ENCODE data around the gene SYN1.
"Not testable (repeated sequence)": the region's sequence is repeated elsewhere in the genome, so short reads cannot be mapped to it uniquely, and the experiment has no call there.

Gene SYN1

DNA sequence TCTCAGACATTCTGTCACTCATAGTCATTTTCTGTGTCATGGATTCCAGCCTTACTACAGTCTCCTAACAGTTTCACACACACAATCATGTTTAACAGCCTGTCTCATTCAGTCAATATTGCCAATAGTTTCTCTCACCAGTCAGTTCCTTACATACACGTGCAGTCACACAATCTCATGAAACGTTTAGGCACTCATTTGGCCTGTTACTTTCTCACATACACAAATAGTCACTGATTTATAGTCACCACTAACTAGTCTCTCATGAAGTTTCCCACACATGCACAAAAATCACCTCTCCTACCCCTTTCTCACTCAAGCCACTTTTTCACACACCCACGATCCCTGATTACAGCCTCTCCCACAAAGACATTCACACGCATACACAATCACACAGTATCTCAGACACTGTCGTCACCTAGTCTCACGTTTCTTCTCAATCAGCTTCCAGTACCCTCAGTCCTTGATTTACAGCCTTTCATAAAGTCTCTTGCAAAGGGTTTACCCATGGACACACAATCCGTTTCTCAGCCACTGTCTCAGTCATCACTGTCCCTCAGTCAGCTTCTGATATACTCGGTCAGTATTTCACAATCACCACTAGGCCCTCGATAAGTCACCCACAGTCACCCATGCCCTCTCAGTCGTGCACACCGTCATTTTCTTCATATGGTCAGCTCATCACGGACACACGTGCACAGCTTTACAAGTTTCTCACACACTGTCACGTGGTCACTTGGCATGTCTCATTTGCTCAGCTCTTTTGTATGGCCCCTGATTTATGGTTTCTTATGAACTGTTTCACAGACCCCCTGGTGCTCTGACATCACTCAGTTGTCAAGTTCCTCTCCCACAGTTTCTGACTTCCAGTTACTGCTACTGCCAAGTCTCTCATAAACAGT lies 14.3 kb upstream of the SYN1 start:
- no peak for DNase-seq

DNA sequence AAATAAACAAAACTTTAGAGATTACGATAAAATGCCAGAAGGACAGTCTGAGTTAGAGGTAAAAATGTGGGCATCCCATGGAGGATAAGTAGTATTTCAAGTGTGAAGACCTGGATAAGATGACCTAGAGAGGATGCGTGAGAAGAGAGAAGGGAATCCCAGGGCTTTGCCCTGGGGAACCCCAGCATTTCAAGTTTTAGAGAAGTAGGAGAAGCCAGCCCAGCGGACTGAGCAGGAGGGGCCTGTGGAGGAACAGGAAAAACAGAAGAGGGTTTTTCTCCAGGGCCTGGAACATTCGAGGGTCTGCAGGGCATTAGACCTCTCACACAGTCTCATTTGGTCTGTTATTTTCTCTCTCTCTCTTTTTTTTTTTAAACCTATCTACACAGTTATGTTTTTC lies 13.0 kb upstream of the SYN1 start:
- no peak for DNase-seq

DNA sequence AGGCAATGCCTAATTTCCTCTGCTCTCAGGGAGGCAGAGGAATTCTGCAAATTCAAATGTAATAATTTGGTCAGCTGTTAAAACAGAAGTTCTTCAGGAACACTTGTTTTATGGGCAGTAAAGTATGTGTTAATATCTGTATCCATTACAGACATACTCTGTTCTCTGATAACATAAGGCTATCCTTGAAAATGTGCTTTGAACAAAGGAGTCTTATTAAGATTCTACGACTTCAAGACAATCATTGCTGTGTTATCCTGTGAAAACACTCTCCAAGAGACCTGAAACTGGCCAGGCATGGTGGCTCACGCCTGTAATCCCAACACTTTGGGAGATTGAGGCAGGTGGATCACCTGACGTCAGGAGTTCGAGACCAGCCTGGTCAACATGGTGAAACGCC lies 12.0 kb upstream of the SYN1 start:
- no peak for DNase-seq

DNA sequence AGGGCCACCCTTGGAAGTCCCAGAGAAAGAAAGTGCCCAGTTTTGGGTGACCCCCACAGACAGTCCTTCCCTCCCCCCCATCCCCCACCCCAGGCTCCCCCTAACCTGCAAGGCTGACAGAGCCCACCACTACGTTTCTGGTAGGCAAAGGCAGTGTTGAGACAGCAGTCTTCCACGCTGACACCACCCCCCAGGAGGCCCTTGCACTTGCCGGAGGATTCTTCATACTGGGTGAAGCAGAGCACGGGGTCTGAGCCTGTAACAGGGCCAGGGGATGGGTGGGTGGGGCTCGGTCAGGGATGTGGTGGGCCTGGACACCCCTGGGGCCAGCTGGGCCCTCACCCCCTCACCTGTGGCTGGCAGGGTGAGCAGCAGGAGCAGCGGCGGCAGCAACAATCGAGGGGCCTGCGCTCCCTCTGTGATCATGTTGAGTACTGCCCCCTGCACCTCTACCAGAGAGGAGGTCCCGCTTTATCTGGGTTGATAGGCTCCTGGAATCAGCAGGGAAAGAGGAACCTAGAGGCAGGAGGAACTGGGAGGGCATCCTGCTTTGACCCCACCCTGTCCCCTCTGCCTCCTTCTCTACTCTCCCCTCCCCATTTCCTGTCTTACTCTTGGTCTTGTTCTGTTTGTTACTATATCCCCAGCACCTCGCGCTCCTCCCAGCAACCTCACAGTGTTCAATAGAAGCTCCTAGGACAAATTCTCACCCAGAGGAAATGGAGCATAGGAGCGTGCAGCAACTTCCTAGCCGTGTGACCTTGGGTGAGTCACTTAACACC lies 10.0 kb upstream of the SYN1 start, which contains the start of gene CFP:
Gene CFP (minus strand): TSS at position 512 of the 782 bp plus-strand sequence. CDS start 86 bp downstream, at position 426.
- no peak for DNase-seq

DNA sequence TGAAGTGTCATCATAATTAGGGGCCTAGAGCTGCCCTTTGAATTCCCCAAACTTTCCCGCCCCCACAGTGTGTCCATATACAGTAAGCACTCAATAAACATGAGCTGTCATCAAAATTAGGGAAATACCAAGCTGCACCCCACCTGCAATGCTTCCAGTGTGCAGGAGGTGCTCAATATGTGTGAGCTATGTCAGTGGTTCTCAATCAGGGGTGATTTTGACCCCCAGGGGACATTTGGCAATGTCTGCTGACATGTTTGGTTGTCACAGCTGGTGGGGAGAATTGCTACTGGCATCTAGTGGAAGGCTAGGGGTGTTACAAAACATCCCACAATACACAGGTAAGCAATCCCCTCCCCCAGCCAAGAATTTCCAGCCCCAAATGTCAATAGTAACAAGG lies 9.3 kb upstream of the SYN1 start:
- DNase-seq = no peak

DNA sequence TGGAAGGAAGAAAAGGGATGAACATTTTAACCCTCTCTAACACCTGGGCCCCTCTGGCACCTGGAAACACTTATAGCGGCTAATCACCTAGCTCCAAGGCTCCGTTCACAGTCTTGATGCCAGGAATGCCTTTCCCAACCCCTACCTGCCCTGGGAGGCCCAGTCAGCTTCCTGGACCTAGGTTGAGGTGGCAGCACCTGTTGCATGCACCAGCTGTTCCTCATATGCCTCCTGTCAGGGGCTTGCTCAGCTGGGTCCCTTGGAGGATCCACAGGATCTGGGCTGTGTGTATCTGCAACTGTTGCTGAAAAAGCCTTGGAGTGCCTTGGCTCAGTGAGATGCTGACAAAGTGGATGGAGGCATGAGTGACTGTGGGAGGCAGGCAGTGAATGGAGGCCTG lies 5.7 kb upstream of the SYN1 start:
- no peak for DNase-seq

DNA sequence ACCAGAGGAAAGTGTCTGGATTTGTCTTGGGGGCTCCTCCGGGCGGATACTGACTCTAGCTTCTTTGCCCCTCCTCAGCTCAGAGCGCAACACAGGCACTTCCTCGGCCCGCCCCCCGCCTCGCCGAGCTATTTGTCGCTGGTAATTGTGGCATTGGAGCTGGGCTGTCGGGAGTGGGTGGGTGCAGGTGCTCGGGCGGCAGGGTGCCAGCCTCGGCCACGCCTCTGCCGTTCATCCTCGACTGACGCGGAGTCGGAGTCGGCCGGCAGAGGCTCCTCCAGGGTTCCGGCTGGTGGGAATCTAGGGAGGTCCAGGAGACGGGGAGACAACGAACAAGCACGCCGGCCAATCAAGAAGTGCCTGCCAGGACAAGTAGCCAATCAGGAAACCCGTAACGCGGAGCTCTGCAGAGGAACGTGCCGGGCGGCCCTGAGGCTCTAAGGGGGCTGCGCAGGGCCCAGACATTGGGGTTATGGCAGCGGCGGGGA lies 3.9 kb upstream of the SYN1 start:
- no peak for DNase-seq

DNA sequence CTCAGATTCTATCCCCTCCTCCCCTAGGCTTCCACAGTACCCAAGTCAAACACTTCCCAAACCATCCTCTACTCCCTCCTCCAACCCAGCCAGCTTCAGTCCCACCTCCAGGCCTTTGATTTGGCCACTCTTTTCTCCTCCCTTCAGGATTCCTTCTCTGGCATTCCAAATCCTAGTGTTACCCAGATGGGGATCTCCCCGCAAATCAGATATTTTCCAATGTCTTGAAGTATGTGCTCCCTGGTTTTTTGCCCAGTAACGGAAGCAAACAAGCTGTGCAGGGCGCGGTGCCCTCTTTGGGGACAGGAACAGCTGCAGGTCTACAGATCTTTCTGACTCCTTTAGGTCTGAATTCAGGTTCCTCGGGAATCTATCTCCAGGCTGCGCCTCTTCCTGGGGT lies 2.2 kb upstream of the SYN1 start:
- no peak for DNase-seq

DNA sequence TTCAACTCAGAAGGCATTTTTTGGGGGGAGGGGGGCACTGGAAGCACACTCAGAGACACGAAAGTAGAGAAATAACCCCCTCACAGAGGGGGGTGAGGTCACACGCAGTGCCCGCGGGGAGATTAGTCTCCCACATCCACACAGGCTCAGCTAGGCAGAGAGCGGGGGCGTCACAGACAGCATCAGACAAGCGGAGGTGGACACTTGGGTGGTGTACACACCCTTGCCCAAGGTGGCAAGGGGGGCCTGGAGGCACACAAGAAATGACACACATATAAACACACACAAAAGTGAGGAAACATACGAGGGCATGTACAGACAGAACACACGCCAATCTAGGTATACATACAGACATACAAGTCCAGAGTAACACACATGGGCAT lies 637 bp upstream of the SYN1 start:
- no peak for DNase-seq

DNA sequence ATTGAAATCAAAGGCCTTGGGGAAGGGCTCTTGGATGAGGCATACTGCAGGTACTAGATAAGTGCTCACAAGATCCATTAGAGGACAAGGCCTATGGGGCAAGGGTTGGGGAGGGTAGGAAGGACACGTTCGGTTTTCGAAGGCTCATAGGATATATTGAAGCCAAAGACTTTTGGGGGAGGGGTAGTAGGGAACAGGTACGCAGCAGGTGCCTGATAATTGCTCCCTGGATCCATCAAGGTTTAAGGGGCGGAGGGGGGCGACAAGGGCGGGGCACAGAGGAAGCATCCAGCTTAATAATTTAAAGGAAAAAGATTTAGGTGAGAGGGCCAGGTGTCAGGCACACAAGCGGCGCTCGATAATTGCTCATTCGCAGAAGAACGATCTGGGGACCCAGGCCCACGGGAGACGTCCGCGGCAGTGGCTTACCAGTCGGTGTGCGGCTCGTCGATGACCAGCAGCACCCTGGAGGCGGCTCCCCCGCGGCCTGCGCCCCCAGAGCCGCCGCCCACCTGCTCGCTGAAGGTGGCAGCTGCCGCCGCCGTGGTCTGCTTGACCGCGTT lies 653 bp downstream of the SYN1 start:
- DNase-seq = no peak

DNA sequence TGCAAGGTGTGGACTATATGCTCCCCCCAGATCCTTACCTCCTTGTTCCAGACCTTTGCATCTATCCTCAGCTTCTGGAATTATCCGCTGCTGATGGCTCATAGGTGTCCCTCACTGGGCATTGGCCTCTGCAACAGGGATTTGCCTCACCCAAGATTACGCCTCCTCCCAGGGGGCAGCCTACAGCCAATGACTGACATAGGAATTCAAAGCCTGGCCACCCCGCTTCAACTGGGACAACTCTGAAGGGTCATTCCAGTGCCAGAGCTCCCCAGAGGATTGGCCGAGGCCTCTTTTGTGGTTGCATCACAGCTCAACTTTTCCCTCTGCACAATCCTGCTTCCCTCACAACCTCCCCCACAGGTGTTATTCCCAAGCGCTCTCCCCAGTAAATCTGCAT lies 5.0 kb downstream of the SYN1 start:
- DNase-seq = no peak

DNA sequence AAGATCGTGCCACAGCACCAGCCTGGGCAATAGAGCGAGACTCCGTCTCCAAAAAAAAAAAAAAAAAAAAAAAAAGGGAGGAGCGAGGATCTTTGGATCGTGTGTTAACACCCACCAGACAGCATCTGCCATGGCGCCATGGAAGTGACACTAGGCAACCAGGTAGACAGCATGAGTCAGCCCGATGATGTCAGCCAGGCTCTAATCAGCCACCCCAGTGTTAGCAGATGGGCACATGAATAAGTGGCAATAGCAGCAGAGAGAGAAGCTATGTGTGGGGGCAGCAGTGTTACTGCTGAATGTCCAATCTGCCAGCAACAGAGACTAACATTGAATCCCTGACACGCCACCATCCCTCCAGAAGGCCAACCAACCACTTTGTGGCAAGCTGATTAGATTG lies 6.6 kb downstream of the SYN1 start:
- no peak for DNase-seq

DNA sequence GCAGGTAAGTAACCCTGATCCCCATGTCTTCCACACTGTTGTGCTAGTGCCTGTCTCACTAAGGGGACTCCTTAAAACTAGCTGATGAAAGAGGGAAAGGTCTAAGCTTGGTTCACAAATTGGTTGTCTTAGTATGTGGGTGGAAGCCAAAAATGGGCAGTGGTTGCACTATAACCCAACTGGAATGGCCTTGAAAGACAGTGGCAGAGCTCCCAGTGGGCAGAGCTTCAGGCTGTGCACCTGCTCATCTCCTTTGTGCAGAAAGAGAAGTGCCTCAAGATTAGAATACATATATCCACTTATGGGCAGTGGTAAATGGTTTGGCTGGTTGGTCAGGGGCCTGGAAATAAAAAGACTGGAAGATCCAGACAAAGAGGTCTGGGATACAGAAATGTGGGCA lies 7.2 kb downstream of the SYN1 start:
- DNase-seq = no peak

DNA sequence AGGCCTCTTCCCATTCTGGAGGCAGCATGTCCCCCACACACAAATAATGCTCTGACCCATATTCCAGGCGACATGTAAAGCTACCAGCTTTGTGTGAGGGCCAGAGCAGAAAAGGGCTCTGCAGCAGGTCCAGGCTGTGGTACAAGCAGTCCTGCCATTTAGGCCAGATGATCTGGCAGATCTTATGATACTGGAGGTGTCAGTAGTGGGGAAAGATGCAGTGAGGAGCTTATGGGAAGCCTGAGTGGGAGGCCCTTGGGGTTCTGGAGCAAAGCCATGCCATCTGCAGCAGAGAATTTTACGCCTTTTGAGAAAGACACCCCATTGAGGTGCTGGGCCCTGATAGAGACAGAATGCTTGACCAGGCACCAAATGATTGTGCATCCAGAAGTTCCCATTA lies 7.7 kb downstream of the SYN1 start:
- DNase-seq = no peak

DNA sequence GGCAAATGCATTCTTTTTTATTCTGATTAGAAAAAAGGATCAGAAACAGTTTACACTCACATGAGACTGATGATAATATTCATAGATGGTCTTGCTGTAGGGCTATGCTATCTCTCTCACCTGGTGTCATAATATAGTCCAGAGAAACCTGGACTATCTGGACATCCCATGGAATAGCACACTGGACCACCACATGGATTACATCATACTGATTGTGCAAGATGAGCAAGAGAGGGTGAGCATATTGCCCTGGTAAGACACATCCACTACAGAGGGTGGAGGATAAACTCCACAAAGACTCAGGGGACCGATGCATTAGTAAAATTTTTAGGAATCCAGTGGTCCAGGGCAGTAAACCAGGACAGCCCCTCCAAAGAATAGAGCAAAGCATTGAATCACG lies 8.2 kb downstream of the SYN1 start:
- DNase-seq = no peak

DNA sequence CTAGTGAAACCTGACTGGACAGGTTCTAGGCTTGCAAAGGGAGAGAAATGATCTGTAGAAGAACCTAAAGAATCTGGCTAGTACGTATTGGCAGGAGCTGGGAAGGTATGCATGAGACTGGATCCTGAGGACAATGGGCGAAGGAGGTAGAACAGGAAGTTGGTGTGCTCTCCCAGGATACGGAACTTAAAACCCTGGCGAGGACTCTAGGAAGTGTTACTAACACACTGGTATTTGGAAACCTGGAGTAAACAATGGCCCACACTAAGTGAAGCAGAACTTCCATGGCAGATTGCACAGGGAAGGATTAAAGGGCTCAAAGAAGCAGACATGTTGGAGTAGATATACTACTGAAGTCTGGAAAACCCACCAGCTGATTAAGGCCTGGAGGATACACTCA lies 9.1 kb downstream of the SYN1 start:
- no peak for DNase-seq

DNA sequence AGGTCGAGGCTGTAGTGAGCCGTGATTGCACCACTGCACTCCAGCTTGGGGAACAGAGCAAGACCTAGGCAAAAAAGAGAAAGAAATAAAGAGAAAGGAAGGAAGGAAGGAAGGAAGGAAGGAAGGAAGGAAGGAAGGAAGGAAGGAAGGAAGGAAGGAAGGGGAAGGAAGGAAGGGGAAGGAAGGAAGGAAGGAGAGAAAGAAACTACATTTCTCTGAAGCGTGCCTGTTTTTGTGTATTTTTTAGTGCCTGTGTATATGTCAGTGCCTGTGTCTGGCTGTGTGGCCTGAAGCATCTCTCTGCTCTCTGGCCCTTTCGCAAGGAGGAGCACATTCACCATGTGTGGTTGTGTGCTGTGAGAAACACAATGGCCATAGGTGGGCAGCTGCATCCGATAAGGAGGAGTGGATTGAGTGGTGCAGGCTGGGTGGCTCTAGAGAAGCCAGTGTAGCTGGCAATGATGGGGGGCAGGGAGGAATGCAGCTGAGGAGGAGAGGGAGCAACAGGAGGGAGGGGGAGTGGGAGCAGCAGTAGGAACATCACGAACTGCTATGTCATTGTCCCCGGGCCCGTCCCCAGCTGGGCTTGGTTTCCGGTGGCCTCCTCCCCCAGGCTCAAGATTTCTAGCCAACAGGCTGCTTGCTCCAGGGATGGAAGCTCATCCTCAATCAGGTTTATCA lies 11.4 kb downstream of the SYN1 start:
- no peak for DNase-seq

DNA sequence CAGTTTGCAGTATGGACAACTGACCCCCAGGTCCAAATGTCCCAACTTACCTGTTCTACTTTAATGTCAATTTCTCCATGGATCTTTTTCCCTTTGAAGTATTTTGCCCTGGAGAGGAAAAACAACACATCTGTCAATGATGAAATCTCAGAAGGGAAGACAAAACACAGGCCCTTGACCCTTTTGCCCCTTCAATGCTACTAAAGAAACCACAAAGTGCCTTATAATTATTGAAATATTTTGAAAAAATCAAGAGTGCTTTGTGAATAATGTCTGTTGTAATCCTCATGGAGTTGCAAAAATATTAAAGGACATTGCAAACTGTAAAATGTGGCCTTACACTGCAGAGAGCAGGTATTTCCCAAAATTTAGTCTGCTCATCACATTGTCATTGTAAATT lies 12.6 kb downstream of the SYN1 start:
- no peak for DNase-seq

DNA sequence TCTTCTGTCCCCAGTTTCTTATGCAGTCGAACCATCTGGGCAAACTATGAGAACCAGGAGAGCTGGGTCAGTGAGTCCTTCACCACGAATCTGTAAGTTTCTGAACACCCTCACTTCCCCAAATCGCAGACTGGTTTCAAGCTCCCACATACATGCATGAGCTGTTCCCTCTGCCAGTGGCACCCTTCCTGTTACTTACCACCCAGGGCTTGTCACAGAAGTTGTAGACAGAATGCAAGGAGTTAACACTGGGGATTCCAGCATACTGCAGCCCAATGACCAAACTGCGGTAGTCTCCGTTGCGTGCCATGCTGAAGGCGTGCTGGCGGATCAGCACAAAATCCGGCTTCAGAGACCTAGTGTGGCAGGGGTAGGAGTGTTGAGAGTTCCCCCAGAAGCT lies 14.6 kb downstream of the SYN1 start:
- no peak for DNase-seq

DNA sequence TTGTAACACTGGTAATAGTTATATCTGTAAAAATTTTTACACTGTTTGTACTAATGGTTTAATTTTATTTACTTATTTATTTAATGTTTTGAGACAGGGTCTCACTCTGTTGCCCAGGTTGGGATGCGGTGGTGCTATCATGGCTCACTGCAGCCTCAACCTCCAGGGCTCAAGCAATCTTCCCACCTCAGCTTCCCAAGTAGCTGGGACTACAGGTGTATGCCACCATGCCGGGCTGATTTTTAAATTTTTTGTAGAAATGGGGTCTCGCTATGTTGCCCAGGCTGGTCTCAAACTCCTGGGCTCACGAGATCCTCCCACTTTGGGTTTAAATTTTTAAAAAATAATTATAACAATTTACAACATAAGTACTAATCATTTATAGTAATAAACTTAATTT lies 16.5 kb downstream of the SYN1 start:
- not testable (repeated sequence) for DNase-seq

DNA sequence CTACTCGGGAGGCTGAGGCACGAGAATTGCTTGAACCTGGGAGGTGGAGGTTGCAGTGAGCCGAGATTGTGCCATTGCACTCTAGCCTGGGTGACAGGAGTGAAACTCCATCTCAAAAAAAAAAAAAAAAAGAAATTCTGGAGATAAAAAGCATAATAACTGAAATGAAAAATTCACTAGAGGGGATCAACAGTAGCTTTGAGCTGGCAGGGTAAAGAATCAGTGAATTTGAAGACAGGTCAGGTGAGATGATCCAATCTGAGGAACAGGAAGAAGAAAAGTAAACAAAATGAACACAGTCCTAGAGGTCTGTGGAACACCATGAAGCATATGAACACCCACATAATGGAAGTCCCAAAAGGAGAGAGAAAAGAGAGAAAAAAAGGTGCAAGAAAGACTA lies 22.4 kb downstream of the SYN1 start:
- no peak for DNase-seq

DNA sequence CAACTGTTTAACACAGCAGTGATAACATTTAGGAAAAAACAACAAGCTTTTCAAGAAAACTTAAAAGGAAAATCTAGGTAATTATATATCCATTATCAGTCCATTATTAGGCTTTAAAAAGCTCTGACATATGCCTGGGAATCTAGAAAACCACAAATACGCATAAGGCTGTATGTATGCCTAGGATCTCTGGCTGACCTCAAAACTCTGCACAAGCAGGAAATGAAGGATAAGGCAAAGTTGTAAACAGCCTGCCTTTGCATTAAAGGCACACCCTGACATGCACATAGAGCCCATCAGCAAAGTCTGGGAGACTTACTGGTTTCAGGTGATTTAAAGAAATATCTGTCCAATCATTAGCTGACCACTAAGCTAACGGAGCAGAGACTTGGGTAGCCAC lies 23.4 kb downstream of the SYN1 start:
- no peak for DNase-seq

DNA sequence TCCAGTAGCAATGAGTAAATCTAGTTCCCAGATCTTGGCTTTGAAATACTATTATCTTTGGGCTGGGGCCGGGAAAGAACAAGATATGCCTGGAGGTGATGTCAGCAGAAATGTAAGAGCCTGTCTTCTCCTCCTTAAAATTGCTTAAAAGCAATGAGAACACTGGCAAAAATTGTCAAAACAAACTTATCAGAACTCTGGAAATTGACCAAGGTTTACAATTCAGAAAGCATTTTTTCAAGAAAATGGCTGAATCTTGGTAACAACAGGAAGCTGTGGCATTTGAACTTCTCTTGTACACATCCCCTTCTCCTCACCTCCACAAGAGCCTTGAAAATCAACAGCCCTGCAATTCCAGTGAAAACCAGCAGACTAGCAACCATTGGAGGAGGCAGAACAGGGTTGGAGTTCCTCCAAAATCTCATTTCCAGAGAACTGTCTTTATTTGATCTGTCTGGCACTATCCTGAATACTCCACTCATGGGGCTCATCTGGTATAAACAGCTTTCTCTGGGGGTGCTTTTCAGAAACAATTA lies 23.9 kb downstream of the SYN1 start:
- no peak for DNase-seq

Measured in SIG-M5 (cell line).